ENCODE measurements around the gene SH2D3C.
"Not testable (repeated sequence)": the region's sequence is repeated elsewhere in the genome, so short reads cannot be mapped to it uniquely, and the experiment has no call there.

SH2D3C gene

DNA sequence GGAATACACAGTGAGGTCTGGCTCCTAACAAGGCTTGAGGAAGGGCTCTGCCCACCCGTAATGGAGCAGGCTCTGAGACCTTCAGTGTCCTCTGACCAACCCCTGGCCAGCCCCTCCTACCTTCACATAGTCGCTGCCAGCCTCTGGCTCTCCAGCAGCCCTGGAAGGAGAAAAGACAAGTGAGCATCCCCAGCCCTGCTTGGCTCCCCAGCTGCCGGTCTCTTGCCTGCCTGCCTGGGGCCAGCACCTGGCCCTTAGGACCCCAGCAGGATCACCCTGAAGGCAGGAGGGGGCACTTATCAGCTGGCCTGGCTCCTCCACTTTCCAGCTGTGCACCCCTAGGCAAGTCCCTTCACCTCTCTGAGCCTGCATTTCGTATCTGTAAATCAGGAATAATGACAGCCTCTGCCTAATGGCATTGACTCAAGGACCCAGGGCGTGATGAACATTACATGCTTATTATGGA is 16.9 kb downstream of the SH2D3C start:
- DNase-seq (ENCODE audit: low read depth): no peak
- no peak for TF ChIP-seq CTCF (IDR thresholded peaks at IDR 0.05; ENCODE audit: low read length, missing control alignments)
- H3K4me3 ChIP-seq (replicated peaks; ENCODE audit: low read depth, low read length): no peak overlapping the region

DNA sequence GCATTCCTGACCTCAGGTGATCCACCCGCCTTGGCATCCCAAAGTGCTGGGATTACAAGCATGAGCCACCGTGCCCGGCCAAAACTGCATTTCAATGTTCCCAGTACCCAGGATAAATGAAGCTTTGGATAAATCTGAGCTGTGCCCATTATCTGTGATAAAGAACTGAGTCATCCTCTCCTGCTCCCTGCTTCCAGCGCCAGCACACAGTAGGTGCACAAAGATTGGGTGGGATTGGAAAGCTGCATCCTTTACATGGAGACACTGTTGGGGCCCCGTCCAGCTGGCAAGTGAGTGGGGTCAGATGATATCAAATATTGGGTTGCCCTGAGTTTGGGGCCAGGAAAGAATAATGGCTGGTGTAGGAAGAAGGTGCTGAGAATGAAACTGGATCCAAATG is 17.4 kb downstream of the SH2D3C start:
- no peak for TF ChIP-seq CTCF (IDR thresholded peaks at IDR 0.05; ENCODE audit: low read length, missing control alignments)

GRCh38 chr9:127758843-127759242 is 19.6 kb downstream of the SH2D3C start:
- TF ChIP-seq CTCF (IDR thresholded peaks at IDR 0.05; ENCODE audit: low read length, missing control alignments): no peak
- no peak overlapping the region for H3K4me3 ChIP-seq (replicated peaks; ENCODE audit: low read depth, low read length)

More for the DNA sequence above, 17.4 kb downstream of the SH2D3C start:
- H3K4me3 ChIP-seq (replicated peaks; ENCODE audit: low read depth, low read length): no peak overlapping the region
- no peak for DNase-seq (ENCODE audit: low read depth)

GRCh38 chr9:127756776-127757175 is 21.7 kb downstream of the SH2D3C start:
- H3K4me3 ChIP-seq (replicated peaks; ENCODE audit: low read depth, low read length); DNase-seq (ENCODE audit: low read depth): not testable (repeated sequence)

More at GRCh38 chr9:127758843-127759242, 19.6 kb downstream of the SH2D3C start:
- no peak for DNase-seq (ENCODE audit: low read depth)

- TF ChIP-seq CTCF (IDR thresholded peaks at IDR 0.05; ENCODE audit: low read length, missing control alignments): no peak
- DNase-seq (ENCODE audit: low read depth): no peak
- H3K4me3 ChIP-seq (replicated peaks; ENCODE audit: low read depth, low read length): no peak overlapping the region
Measured at GRCh38 chr9:127756233-127756632, 22.2 kb downstream of the SH2D3C start.

GRCh38 chr9:127755061-127756060 is 23.1 kb downstream of the SH2D3C start:
- no peak for DNase-seq (ENCODE audit: low read depth)

More at GRCh38 chr9:127755061-127756060, 23.1 kb downstream of the SH2D3C start:
- H3K4me3 ChIP-seq (replicated peaks; ENCODE audit: low read depth, low read length): no peak overlapping the region
- TF ChIP-seq CTCF (IDR thresholded peaks at IDR 0.05; ENCODE audit: low read length, missing control alignments): no peak
